Suprapubic skin (tissue), 4 donors: ENCODE results near the gene MDFI. TPM values are rescaled to one million over a fixed set of nuclear protein-coding genes. Genes with fewer than 3 reads are reported as not detected.

Experiments used
- DNase-seq, 2 donors: peaks; one replicate each; pipeline ENCODE4 v3.0.0-alpha.2; 2019; ENCODE audit warnings: low spot score in 2 of 2
- H3K27ac ChIP-seq: fragments of 200-600 bp; sonication (generic); one replicate; pipeline ENCODE4 v1.5.1; 2019
- H3K27me3 ChIP-seq: fragments of 200-600 bp; sonication (generic); one replicate; pipeline ENCODE4 v1.5.1; 2019
- H3K36me3 ChIP-seq: fragments of 200-600 bp; sonication (generic); one replicate; pipeline ENCODE4 v1.5.1; 2019
- H3K4me1 ChIP-seq: fragments of 200-600 bp; sonication (generic); one replicate; pipeline ENCODE4 v1.5.1; 2019
- H3K4me3 ChIP-seq: fragments of 200-600 bp; sonication (generic); one replicate; pipeline ENCODE4 v1.5.1; 2019; ENCODE audit warnings: mild to moderate bottlenecking
- H3K9me3 ChIP-seq: fragments of 200-600 bp; sonication (generic); one replicate; pipeline ENCODE4 v1.5.1; 2019
- EP300 ChIP-seq: sonication (generic); formaldehyde crosslinking; IDR thresholded peaks from one replicate; pipeline ENCODE4 v1.6.1; 2017; ENCODE audit warnings: antibody characterized with exemption
- POLR2A ChIP-seq, 2 donors: fragments of 450-650 bp; IDR thresholded peaks; one replicate each; pipeline ENCODE4 v1.6.1; 2017; ENCODE audit warnings: antibody characterized with exemption in 2 of 2, mild to moderate bottlenecking in 2 of 2, moderate library complexity in 2 of 2
- POLR2AphosphoS5 ChIP-seq, 3 donors: sonication (generic); formaldehyde crosslinking; IDR thresholded peaks; one replicate each; pipeline ENCODE4 v1.6.1; 2017; ENCODE audit warnings: antibody characterized with exemption in 3 of 3
- WGBS: methylation state at CpG from one replicate; pipeline ENCODE4 v1.1.5; 2018; 5-methylcytosine and 5-hydroxymethylcytosine counted together
- total RNA-seq, 4 donors: library from RNA; depleted of rRNA; stranded (reverse); fragments of >200 nt; gene quantifications; one replicate each; pipeline ENCODE4 v1.1.0, GENCODE V29; 2016
- TF ChIP-seq, protein P1 (sequence below), 2 donors: fragments of 200-600 bp in 1 of 2; fragments of 450-650 bp in 1 of 2; sonication (generic) in 1 of 2; IDR thresholded peaks; one replicate each; pipeline ENCODE4 v1.5.1; 2016 to 2019; ENCODE audit warnings: antibody characterized with exemption in 2 of 2, mild to moderate bottlenecking in 1 of 2, moderate library complexity in 1 of 2

The MDFI gene
- total RNA-seq, 4 donors from 2014 or later: 21.7 to 51.8 (median 31.4) TPM

DNA sequence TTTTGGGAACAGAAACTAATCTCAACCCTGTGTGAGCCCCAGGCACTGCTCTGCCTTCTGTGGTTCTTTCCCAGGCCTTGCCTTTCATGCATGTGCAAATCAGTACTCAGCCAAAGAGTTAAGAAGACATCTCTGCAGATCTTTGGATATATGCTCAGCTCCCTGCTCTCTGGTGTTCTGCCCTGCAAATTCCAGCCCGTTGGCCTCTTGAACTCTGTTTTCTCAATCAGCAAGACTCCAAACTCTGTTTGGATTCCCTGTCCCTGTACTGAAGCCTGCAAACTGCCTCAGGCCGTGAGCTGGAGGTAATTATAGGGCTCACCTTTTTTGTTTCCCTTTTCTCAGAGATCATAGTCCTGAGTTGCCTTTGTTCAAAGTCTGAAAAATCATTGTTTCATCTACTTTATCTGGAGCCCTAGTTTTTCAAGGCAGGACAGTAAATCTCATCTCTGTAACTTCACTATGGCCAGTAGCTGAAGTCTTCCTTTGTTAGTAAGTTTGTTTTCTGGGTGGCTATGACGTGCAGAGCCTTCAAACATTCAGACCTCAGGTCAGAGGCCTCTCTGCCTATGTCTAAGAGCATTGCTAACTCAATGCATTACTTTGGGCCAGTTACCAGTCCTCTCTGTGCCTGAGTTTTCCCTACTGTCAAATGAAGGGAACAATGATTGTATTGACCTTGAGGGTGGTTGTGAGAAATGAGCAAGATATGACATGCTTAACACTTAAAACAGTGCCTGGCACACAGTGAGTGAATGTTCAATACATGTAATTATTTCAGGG lies 15.9 kb upstream of the MDFI start:
- Histone ChIP-seq H3K36me3 (no peaks in the 10 kb centered on the region), H3K9me3 (no peaks in the 10 kb centered on the region), H3K4me1 (peaks cover 32% of the 10 kb centered on the region), H3K27ac (no peak overlapping the region), H3K27me3 (no peaks in the 10 kb centered on the region), H3K4me3 (no peak overlapping the region)
- no peak for TF ChIP-seq EP300
- WGBS: 53% methylated on average over 3 of the region's 3 CpGs
- no peak for DNase-seq

DNA sequence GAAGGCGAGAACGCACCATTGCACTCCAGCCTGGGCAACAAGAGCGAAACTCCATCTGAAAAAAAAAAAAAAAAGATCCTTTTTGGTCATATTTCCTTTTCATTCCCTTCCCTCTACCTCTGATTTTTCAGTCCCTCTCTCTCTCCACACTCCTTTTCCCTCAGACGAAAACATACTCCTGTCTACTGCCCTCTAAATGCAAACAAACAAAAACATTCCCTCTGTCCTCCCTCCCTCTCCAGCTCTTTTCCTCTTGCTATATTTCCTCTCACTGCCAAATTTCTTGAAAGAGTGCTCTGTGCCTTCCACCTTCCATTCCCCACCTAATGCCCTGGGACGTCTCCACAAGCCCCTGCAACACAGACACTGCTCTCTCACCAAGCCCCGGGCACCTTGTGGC lies 14.9 kb upstream of the MDFI start:
- H3K4me3 ChIP-seq: no peak overlapping the region
- no peaks in the 10 kb centered on the region for H3K9me3 ChIP-seq
- DNase-seq: no peak
- no peak overlapping the region for H3K27ac ChIP-seq
- H3K27me3 ChIP-seq: no peaks in the 10 kb centered on the region
- H3K4me1 ChIP-seq: peaks cover 32% of the 10 kb centered on the region
- H3K36me3 ChIP-seq: no peaks in the 10 kb centered on the region
- 85% methylated on average over 6 of the region's 6 CpGs for WGBS
- TF ChIP-seq POLR2AphosphoS5 (IDR thresholded peaks at IDR 0.05): no peak
- TF ChIP-seq POLR2A (IDR thresholded peaks at IDR 0.05): no peak
- TF ChIP-seq, protein P1, sequence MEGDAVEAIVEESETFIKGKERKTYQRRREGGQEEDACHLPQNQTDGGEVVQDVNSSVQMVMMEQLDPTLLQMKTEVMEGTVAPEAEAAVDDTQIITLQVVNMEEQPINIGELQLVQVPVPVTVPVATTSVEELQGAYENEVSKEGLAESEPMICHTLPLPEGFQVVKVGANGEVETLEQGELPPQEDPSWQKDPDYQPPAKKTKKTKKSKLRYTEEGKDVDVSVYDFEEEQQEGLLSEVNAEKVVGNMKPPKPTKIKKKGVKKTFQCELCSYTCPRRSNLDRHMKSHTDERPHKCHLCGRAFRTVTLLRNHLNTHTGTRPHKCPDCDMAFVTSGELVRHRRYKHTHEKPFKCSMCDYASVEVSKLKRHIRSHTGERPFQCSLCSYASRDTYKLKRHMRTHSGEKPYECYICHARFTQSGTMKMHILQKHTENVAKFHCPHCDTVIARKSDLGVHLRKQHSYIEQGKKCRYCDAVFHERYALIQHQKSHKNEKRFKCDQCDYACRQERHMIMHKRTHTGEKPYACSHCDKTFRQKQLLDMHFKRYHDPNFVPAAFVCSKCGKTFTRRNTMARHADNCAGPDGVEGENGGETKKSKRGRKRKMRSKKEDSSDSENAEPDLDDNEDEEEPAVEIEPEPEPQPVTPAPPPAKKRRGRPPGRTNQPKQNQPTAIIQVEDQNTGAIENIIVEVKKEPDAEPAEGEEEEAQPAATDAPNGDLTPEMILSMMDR (IDR thresholded peaks at IDR 0.05): no peak
- TF ChIP-seq EP300: no peak

DNA sequence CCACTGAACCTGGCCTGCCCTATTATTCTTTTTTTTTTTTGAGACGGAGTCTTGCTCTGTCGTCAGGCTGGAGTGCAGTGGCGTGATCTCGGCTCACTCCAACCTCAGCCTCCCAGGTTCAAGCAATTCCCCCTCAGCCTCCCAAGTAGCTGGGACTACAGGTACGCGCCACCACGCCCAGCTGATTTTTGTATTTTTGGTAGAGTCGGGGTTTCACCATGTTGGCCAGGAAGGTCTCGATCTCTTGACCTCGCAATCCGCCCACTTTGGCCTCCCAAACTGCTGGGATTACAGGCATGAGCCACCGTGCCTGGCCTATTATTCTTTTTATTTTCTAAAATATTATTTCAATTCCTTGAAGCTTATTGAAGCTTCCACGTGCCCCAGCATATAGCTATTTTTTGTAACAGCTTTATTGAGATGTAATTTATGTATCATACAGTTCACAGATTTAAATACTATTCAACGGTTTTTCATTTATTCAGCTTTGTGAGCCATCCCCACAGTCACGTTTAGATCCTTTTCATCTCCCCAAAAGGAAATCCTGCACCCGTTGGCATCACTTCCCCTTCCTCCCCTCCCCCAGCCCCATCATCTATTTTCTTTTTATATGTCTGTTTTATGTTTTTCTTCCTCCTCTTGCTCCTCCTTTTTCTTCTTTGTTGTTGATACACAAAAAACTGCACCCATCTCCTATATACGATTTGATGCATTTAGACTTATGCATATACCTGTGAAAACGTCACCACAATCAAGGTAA lies 13.5 kb upstream of the MDFI start:
- H3K27ac ChIP-seq: no peak overlapping the region
- no peaks in the 10 kb centered on the region for H3K9me3 ChIP-seq
- TF ChIP-seq POLR2AphosphoS5 (IDR thresholded peaks at IDR 0.05): no peak
- no peak for TF ChIP-seq EP300
- no peak for TF ChIP-seq POLR2A (IDR thresholded peaks at IDR 0.05)
- TF ChIP-seq, protein P1 (IDR thresholded peaks at IDR 0.05): no peak
- peaks cover 32% of the 10 kb centered on the region for H3K4me1 ChIP-seq
- no peaks in the 10 kb centered on the region for H3K27me3 ChIP-seq
- 66% methylated on average over 18 of the region's 18 CpGs for WGBS
- H3K36me3 ChIP-seq: no peaks in the 10 kb centered on the region
- H3K4me3 ChIP-seq: no peak overlapping the region
- DNase-seq: peak in 1 of 2 donors; percentile 25

DNA sequence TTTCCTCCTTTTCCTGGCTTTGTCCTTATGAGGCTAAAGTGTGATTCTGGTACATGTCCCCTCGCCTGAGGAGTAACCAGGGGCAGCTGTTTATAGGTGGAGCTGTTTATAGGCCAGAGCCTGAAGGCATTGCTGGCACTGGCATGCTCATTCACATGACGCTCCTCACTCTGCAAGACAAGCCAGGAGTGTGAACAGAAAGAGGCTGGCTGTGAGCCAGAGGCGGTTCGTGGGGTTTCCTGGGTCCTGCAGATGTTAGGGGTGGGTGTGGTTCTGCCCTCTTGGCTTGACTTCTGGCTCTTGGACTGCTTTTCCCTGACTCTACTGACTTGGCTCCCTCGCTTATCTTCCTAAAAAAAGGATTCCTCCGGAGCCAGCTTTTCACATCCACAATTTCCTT lies 12.8 kb upstream of the MDFI start:
- H3K27me3 ChIP-seq: no peaks in the 10 kb centered on the region
- no peak overlapping the region for H3K27ac ChIP-seq
- 8% methylated on average over 6 of the region's 6 CpGs for WGBS
- DNase-seq: peak in 1 of 2 donors; percentile 69
- H3K9me3 ChIP-seq: no peaks in the 10 kb centered on the region
- peaks cover 32% of the 10 kb centered on the region for H3K4me1 ChIP-seq
- no peak overlapping the region for H3K4me3 ChIP-seq
- H3K36me3 ChIP-seq: no peaks in the 10 kb centered on the region
- TF ChIP-seq POLR2AphosphoS5 (IDR thresholded peaks at IDR 0.05): no peak
- no peak for TF ChIP-seq EP300
- TF ChIP-seq, protein P1 (IDR thresholded peaks at IDR 0.05): no peak
- TF ChIP-seq POLR2A (IDR thresholded peaks at IDR 0.05): no peak

DNA sequence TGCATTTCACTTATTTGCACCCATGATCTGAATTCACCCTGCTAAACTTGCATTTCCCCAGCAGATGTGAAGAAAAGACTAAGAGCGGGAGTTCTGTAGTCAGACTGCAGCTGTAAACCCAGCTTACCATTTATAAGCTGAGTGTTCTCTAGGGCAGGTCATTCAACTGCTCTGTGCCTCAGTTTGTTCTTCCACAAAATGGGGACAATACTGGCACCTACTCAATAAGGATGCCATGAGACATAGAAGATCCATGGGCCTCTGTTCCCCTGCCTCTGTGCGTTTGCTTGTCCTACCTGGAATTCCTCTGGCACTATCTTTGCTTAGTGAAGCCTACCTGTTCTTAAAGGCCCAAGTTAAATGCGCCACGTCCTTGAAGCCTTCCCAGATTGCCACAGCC lies 12.2 kb upstream of the MDFI start:
- no peaks in the 10 kb centered on the region for H3K36me3 ChIP-seq
- TF ChIP-seq POLR2AphosphoS5 (IDR thresholded peaks at IDR 0.05): no peak
- TF ChIP-seq POLR2A (IDR thresholded peaks at IDR 0.05): no peak
- TF ChIP-seq, protein P1 (IDR thresholded peaks at IDR 0.05): no peak
- TF ChIP-seq EP300: no peak
- H3K4me1 ChIP-seq: peaks cover 32% of the 10 kb centered on the region
- no peak overlapping the region for H3K4me3 ChIP-seq
- DNase-seq: no peak
- no peaks in the 10 kb centered on the region for H3K27me3 ChIP-seq
- 82% methylated on average over 4 of the region's 4 CpGs for WGBS
- H3K9me3 ChIP-seq: no peaks in the 10 kb centered on the region
- no peak overlapping the region for H3K27ac ChIP-seq
